SH-SY5Y (cell line): ENCODE results near the gene SEMA3A.

ENCODE experiments used
- GATA2 ChIP-seq: IDR thresholded peaks from 2 replicates; pipeline ENCODE4 v1.6.1; 2011; ENCODE audit warnings: mild to moderate bottlenecking, low read depth, low read length
- GATA3 ChIP-seq: IDR thresholded peaks from 2 replicates; pipeline ENCODE4 v1.6.1; 2011; ENCODE audit warnings: low read depth, mild to moderate bottlenecking, low read length, moderate library complexity

The SEMA3A gene

DNA sequence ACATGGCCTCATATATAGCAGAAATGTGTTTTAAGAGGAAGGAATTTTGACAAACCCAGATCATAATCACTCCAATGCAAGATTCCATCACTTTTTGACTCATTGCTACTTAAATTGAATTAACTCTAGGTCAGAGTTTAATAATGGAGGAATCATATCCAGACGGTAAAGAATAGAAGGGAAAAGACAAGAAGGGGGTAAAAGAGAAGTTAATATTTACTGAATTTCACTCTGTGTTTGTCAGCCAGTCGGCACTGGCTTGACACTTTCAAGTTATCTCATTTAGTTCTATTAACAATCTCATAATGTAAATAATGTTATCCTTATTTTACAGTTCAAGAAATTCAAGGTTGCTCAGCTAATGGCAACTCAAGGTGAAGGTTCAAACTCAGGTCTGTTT lies 147.5 kb downstream of the SEMA3A start:
- TF ChIP-seq GATA3 (no peak), GATA2 (no peak)

DNA sequence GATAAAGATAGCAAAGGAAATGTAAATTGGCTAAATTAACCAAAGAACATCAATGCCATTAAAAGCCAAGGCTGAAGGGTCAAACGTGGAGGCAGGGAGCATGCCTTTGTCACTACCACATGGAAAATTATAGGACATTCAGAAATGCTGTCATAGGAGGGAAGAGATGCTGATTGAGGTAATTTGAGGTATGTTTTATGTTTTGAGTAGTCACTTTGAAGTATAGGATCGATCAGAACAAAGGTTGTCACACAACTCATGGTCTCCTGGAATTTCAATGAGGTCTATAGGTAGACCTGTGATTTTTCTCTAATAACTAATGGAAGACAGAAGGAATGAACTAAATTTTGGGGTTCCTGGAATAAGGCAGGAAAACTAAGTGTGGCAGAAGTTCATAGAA lies 149.8 kb downstream of the SEMA3A start:
- TF ChIP-seq GATA2 (no peak), GATA3 (no peak)

DNA sequence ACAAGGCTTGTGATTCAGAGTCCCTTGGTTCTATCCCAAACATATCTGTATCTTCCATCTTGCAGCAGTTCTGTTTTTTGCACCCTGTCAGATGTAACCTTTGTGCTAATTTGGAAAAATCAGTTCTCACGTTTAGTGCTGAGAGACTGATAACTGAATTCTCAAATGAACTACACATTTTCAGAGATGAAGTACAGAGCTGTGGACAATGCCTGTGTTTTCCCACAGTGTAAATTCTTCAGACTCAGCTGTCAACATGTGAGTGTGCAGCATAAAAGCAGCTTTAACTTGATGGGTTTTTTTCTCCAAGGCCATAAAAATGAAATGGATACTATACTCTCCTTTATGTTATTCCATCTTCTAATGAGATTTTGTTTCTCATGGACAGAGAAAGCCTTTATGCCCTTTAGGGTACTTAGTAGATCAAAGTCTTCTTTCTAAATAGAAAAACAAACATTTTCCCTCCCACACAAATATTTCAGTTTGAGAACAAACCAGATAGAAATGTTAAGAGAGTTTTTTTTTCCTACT lies 150.9 kb downstream of the SEMA3A start:
- no peak for TF ChIP-seq GATA2
- TF ChIP-seq GATA3 = no peak

DNA sequence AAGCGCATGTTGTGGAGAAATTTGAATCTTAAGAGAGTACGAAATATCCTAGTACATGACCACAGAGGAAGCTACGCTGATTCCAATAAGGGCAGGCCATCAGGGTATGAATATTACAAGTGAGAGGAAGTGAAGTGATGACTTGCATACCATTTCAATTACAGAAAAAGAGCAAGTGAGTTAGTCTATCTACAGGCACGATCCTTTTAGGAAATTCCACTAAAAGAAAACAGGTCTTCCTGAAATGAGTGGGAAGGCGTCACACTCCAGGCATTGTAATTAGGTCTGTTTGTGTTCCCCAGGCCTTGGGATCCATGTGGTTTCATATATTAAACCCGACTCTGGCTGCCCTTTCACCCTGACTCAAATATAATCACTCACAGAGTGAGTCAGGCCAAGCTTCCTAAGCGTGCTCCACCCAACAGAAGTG lies 152.5 kb downstream of the SEMA3A start:
- no peak for TF ChIP-seq GATA2
- no peak for TF ChIP-seq GATA3

DNA sequence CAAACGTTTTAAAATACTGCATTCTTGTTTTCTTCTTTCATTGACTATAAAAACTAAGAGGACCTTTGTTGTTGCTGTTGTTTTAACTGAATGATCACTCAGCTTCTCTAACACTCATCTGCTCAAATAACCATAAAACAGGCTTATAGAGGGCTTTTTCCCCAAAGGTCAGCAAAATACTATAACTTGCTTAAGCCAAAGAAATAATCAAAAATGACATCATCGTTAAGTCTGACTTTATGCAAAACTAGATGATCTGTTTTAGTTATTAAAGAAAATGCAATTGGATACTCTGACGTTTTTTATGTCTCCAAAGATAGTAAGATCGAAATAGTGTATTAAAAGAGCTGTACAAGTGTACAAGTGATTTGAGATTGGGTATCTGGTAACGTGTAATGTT lies 152.9 kb downstream of the SEMA3A start:
- TF ChIP-seq GATA3 (no peak), GATA2 (no peak)

DNA sequence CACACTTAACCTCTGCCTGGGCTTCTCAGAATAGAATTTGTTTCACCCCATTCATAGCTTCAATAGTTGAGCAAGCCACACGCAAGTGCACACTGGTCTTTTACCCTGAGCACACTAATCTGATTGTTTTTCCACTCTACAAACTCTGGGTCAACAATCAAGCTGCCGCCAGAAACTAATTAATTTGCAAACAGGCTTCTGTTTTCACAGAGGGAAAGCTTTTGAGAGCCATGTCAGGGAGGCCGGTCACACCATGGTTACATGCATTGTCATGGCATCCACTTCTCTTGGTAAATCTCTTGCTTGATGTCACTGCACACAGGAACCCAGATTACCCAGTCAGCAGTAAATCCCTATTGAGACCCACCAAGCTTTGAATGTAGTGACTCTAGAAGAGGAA lies 154.2 kb downstream of the SEMA3A start:
- TF ChIP-seq GATA2 (no peak), GATA3 (no peak)

DNA sequence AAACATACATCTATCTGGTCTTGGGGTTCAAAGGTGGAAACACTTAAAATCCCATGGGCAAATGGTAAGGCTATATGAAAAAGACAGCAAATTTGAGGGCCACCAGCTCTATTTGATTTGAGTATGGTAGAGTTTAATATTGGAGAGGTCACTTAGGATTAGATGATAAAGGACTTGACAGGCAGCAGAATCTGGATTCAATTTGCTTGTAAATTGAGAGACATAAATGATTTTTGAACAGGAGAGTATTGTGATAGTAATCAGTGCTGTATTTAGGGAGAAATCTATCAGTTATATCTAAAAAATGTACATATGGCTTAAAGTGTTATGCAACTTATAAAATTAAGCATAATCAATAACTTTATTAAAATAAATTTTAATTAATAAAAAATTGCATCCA lies 155.2 kb downstream of the SEMA3A start:
- 0 out of 2 replicates have a peak, but pooled peaks have one; percentile 44 for TF ChIP-seq GATA2
- peak; percentile 84 for TF ChIP-seq GATA3

DNA sequence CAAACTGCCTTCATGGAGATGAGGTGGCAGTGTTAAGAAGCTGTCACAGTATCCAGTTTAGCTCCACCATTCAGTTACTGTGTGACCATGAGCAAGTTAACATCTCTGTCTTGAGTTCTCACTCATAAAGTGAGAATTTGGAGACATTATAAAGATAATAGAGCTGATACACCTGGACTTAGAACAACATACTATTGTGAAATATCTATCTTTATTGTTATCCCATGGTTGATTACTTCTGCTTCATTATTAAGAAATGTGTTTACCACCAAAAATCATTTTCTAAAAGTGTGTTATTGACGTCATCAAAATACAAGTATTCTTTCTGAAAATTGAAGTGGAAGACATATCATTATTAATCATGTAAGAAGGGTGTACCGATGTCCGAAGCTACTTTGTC lies 166.9 kb downstream of the SEMA3A start:
- TF ChIP-seq GATA2 = no peak

DNA sequence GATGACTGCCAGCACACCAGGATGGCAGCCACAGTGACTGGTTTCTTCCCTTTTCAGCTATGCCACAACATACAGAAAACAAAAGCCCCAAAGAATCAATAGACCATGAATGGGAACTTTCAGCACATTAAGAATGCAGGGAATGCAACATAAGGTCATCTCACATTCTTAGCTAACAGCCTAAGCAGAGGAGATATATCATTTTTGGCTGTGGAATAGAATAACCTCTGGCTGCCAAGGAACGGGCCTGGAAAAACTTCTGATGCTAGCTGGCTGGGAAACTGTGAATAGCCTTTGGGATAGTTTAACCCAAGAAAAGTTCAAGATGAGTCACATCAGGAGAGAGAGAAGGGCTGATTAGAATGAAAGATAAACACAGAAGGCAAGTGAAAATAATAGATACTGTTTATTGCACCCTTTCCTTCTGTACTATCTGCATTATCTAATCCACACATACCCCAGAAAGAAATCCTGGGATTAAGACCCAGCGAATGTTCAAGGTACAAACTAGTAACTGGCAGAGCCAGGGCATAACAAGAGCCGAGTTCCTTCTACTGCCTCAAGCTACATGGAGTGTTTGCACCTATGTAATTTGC lies 169.2 kb downstream of the SEMA3A start:
- TF ChIP-seq GATA2 (no peak), GATA3 (no peak)

DNA sequence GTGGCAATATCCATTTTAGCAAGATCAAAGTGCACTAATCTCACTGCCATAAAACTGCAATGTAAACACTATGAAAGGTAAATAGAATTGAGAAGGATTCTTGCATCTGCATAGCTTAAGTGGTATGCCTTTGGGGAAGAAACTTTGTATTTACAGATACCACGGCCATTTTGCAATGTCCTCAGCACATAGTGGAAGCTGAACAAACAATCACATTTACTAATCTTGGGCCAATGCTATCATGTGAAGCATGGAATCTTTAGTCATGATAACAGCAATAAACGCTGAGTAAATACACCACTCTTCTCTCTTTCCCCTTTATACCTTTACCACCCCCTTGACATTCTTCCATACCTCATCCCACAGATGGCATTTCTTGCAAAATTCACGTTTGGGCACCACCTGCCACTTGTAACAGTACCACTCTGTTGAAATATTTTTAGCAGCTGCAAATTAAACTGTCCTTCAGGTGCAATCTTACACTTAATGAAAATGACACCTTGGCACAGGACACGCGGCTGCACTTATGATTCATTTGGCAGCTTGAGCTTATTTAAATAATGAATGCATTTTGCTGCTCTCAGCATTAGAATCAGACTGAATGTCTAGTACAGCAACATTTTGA lies 171.8 kb downstream of the SEMA3A start:
- TF ChIP-seq GATA2 (no peak), GATA3 (no peak)

DNA sequence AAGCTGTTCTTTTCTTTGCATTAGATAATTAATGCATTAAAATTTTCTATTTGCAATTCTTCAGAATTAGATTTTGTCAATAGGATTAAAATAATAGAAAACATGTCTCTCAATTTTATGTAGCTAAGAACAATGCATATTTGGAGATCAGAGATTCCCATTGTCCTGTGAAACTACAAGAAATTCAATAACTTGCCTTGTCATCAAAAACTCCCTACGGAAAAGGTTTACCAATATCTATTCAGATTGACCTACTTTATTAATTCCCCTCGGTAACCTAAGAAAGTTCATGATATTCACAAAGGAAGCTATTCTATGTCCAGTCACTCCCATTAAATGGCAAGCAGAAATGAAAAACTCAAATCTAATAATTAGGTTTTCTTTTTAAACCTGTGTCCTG lies 172.6 kb downstream of the SEMA3A start:
- no peak for TF ChIP-seq GATA2
- no peak for TF ChIP-seq GATA3

DNA sequence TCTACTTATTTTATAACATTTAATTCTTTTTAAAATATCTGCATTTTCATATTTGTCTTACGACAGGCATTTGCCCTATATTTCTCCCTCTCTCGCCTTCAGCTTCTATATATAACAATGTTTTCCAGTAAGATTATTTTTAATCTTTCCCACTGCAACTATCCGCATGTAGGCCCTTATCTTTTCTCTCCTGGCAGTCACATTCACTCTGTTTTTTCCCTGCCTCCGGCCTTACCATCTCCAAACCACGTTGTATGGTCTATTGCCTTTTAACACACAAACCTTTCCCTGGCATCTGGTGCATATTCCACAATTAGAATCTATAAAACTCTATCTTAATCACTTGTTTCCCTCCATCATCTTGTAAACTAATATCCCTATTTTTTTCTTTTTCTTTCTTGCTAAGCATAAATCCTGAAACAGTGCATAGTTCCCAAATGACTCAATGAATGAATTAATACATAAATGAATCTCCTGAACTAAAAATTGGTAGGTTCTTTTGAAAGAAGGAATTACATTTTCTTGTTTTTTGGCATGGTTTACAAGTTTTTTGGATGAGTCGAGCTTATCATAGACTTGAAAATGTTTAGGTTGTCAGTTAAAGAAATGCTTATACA lies 173.2 kb downstream of the SEMA3A start:
- TF ChIP-seq GATA3 (no peak), GATA2 (no peak)

DNA sequence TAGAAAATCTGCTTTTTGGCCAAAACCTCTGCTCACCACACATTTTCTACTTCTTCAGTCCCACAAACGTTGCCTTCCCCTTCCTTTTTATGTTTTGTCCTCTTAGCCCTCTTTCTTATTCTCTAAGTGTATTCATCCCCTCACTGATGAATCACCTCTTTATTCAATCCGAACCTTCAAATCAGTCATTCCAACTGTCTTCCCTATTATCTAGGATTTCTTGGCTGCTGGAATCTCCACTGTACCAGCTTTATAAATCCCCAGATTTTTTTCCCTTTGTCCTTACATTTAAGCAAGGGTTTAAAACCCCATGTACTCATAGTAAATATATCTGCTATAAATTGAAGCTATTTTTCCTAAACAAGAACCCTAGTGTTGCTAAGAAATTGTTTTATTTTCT lies 176.9 kb downstream of the SEMA3A start:
- TF ChIP-seq GATA3 (no peak), GATA2 (no peak)

DNA sequence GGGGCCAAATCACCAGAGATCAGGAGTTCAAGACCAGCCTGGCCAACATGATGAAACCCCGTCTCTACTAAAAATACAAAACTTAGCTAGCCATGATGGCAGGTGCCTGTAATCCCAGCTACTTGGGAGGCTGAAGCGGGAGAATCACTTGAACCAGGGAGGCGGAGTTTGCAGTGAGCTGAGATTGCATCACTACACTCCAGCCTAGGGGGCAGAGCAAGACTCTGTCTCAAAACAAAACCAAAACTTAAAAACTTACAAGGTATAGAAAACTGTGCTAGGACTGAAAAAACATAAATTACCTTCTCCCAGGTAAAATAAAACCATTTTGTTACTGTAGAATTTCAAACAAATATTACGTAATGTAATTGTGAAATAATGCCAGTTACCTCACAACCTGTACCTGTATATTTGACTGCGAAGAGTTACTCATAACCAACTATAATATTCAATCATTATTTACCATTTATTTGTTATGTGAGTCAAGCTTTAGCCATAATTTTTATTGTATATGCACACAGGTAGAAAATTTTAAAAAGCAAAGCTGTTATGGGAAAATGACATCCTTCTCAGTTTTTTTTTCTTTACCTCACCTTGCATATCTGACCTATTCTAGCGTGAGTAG lies 180.9 kb downstream of the SEMA3A start:
- TF ChIP-seq GATA3 (no peak), GATA2 (no peak)

DNA sequence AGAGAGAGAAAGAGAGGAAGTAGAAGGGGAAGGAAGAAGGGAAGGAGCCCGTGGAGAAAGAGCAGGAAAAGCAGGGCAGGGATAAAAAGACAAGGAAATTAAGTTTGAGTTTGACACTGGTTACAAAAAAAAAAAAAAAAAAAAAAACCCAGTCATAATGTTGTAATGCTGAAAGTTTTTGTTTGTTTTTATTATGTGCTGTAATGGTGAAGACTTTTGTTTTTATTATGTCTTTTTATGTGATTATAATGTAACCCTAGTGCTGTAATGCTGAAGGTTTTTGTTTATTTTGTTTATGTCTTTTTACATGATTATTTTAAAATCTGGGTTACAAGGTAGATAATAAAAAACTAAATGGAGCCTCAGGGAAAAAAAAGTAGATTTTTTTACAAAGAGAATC lies 184.8 kb downstream of the SEMA3A start:
- TF ChIP-seq GATA2 (no peak), GATA3 (no peak)
